Lower leg skin (tissue), 3 donors: Measurements from ENCODE around the gene SLC13A3.

Source experiments
- POLR2A ChIP-seq, 2 donors: fragments of 450-650 bp; IDR thresholded peaks; one replicate each; pipeline ENCODE4 v1.6.1; 2016 to 2017; ENCODE audit warnings: antibody characterized with exemption in 2 of 2, mild to moderate bottlenecking in 1 of 2, moderate library complexity in 1 of 2
- TF ChIP-seq, protein P1 (sequence below), 3 donors: fragments of 450-650 bp; IDR thresholded peaks; one replicate each; pipeline ENCODE4 v1.5.1; 2016; ENCODE audit warnings: antibody characterized with exemption in 3 of 3, mild to moderate bottlenecking in 3 of 3, moderate library complexity in 2 of 3

DNA sequence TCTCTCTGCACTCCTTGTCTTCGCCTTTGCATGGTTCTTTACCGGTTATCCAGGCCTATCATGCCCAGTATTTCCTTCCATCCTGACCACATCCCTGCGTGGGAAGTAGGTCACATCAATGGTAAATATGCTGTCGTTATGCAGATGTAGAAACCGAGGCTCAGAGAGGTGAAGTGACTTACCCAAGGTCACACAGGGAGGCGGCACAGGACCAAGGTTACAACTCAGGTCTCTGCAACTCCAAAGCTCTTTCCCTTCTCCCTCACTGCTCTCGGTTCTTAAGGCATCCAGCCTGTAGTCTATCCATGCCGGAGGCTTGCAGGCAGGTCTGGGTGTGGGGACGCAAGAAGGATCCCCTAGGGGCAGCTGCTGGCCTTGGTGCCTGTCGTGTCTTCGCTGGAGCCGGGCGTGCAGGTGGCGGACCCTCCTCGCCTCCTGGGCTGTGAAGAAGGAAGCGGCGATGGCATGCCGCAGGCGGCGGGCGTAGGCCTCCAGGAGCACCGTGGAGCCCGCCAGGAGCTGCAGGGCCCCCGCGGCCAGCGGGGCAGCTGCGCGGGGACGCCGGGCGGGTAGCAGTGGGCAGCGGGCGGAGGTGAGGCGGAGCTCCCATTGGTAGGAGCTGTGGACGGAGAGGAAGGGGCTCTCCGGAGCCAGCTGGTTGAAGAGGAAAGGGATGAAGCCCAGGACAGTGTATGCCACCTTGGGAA lies 109.9 kb downstream of the SLC13A3 start:
- TF ChIP-seq, protein P1, sequence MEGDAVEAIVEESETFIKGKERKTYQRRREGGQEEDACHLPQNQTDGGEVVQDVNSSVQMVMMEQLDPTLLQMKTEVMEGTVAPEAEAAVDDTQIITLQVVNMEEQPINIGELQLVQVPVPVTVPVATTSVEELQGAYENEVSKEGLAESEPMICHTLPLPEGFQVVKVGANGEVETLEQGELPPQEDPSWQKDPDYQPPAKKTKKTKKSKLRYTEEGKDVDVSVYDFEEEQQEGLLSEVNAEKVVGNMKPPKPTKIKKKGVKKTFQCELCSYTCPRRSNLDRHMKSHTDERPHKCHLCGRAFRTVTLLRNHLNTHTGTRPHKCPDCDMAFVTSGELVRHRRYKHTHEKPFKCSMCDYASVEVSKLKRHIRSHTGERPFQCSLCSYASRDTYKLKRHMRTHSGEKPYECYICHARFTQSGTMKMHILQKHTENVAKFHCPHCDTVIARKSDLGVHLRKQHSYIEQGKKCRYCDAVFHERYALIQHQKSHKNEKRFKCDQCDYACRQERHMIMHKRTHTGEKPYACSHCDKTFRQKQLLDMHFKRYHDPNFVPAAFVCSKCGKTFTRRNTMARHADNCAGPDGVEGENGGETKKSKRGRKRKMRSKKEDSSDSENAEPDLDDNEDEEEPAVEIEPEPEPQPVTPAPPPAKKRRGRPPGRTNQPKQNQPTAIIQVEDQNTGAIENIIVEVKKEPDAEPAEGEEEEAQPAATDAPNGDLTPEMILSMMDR (IDR thresholded peaks at IDR 0.05), result no peak
- TF ChIP-seq POLR2A (IDR thresholded peaks at IDR 0.05), result no peak
